HG03565 (cell line): ENCODE results near the gene SCN3B.

ENCODE experiments used
- ATAC-seq: cut with Tn5 transposase; IDR thresholded peaks from one replicate; pipeline ENCODE4 v1.9.1; 2021; ENCODE audit warnings: mild to moderate bottlenecking, moderate library complexity; ENCODE audit not compliant: unreplicated experiment

SCN3B gene

DNA sequence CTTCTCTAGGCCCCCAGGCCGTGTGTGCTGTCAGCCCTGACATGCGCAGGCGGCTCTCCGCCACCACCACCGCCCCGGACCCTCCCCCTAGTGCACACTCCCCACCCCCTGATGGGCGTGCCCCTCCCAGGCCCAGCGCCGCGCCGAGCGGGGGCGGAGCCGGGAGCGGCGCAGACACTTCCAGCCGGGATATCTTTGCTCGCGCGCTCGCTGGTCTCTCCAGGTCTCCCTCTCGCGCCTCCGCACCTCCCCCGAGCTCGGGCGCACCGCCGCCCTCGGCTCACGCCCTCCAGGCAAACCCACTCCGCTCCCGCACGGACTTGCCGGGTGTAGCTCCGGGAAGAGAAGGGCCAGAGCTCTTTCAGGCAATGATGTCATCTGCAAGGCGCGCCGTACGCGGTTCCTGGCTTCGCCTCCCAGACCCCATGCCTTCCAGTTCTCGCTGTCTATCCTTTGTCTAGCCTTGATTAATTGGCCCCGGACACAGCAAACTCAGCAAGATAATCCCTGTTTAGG, at the start of gene SCN3B:
Gene SCN3B (minus strand): TSS at position 59 of the 516 bp plus-strand sequence. CDS start 823 bp downstream, outside the sequence.
- no peak for ATAC-seq

GRCh38 chr11:123702696-123703095, 48.3 kb upstream of the SCN3B start:
- ATAC-seq, result no peak

GRCh38 chr11:123702139-123702538, 47.7 kb upstream of the SCN3B start:
- ATAC-seq, result no peak

- no peak for ATAC-seq
Observed at GRCh38 chr11:123700772-123701171, 46.3 kb upstream of the SCN3B start.

- ATAC-seq, result no peak
Observed at GRCh38 chr11:123698546-123699127, 44.2 kb upstream of the SCN3B start.

DNA sequence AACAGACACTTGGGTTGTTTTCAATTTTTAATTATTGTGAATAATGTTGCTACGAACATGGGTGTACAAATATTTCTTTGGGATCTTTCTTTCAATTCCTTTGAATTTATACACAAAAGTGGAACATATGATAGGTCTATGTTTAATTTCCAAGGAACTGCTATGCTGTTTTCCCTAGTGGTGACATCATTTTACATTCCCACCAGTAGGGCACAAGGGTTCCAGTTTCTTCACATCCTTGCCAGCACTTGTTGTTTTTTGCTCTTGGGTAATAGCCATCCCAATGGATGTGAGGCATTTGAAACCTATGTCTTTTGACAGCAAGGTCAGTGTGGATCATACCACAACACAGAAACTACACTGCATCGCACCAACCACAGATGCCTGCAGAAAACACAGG, 41.8 kb upstream of the SCN3B start:
- ATAC-seq, result no peak

DNA sequence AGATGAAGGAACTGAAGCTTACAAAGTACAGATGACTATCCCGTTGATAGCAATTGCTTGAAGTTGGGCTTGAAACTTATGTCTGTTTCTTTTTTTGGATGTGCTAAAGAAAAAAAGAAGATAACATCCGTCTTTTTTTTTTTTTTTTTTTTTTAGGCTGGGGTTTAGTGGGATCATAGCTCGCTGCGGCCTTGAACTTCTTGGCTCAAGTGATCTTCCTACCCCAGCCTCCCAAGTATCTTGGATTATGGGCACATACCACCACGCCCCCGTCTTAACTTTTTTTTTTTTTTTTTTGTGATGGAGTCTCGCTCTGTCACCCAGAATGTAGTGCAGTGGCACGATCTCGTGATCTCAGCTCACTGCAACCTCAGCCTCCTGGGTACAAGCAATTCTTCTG, 40.8 kb upstream of the SCN3B start:
- ATAC-seq, result no peak

DNA sequence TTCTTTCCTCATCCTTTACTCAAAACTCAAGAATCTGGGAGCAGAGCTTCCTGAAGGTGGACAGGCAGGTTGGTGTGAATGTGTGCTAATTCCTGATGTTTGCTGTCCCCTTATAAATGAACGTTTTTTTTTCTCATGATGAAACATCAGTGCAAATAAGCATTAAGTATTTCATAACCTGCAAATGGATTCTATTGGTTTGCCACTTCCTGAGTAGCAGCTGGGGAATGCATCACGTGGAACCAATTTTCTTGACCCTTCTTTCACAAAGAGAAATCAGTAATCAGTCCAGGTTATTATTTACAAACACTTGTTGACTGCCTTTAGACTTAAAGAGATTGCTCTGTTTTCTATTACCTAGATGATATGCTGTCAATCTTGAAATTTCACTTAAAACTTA, 40.1 kb upstream of the SCN3B start:
- ATAC-seq, result no peak

GRCh38 chr11:123692961-123693360, 38.5 kb upstream of the SCN3B start:
- ATAC-seq, result no peak

DNA sequence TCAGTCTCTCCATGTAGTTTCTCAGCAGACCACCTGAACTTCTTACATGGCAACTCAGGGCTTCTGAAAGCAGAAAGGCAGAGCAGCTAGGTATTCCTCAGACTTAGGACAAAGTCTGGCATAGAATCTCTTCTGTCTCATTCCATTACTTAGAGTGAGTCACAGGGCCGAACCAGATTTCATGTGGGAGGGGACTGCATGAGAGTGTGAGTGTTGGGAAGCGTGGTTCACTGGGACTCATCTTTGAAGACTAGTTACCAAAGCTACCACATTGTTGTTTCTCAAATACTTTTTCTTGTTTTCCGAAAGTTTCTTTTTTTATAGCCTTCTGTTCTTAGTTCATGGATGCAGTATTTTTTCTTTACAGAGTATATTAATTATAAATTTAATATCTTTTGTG, 36.1 kb upstream of the SCN3B start:
- ATAC-seq, result no peak

DNA sequence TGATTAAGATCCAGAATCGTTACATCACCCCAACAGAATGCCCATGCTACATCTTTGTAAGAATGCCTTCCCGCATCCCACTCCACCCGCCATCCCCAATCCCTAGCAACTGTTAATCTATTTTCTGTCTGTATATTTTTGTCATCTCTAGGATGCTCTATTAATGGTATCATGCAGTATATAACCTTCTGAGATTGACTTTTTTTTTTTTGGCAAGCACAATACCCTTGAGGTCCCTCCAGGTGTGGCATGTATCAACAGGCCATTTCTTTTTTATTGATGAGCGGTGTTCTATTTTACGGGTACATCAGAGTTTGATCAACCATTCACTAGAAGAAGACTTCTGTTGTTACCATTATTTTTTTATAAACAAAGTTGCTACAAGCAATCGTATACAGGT, 30.2 kb upstream of the SCN3B start:
- no peak for ATAC-seq

DNA sequence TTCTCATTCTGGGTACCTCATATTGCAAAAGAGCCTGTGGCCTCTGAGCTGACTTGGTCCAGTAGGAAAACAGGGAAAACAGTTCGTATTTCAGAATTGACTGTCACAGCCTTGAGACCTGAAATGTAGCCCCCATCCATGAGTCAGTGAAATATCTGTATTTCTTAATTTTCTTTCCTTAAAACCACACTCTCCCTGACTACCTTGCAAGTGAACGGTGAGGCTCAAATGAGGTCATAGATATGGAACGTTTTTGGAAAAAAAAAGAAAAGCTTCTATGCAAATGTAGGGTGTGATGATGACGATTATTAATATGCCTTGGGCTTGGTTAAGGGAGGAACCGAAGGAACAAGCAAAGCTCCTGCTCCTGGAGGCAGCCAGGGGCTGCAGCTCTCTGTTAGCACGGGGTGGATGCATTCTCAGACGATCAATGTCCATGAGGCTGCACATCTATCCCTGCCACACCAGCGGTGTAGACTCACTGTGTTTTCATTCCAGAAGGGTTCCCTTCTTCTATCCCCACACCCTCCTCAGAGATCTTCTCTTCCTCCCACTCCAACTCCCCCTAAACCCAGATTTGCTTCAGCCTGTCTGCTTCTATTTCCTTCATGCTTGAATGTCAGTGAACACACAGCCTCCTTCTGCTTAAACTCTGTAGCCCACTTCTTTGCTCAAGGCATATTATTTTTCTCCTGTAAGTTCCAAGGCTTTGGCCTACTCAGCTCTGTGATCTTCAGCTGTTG, 29.2 kb upstream of the SCN3B start:
- no peak for ATAC-seq

DNA sequence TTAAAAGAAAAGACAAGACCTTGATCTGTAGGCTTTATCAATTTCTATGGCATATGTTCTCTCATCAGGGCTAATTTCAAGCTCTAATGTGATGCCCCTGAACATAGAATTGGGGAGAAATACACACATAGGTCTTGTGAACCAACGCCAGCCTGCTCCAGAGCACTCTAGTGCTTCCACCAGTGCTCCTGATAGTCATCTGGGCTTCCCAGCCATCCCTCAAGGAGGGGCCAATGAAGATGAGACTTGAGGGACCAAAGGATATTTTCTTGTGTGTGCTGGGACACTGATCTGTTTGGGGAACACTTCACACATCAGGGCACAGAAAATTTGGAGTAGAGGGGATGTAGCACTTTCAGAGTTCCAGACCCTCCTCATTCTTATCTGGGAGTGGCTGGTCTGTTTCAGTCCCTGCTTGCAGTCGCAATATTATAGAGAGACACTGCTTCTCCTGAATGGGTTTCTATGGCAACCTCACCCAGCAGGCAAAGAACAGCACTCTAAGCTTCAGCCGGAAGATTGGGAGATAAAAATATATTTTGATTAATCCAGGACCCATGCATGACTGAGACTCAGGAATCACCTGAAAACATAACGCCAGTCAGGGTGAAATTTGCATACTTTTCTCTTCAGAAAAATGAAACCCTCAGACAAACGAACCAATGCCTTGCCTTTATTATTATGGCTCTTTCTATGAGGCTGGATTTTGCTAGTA, 28.4 kb upstream of the SCN3B start:
- ATAC-seq, result no peak

- no peak for ATAC-seq
Observed at GRCh38 chr11:123681030-123681429, 26.6 kb upstream of the SCN3B start.

- ATAC-seq, result no peak
Observed at GRCh38 chr11:123678246-123678645, 23.8 kb upstream of the SCN3B start.

DNA sequence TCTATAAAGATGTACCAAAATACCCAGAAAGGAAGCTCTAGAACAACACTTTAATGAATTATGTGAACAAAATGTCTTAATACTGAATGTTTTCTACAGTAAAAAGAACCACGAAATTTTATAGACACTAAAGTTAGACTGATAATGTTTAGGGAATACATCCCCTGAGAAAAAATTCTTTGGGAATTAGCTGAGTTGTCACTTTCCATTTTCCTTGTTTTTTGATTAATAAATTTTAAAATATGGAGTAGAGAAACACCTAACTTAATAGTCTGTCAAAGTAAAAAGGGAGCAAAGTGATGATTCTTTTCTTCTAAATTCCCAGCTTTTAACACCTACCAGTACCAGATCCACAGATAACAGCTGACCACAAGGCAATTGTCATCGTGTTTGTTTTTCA, 23.1 kb upstream of the SCN3B start:
- no peak for ATAC-seq

DNA sequence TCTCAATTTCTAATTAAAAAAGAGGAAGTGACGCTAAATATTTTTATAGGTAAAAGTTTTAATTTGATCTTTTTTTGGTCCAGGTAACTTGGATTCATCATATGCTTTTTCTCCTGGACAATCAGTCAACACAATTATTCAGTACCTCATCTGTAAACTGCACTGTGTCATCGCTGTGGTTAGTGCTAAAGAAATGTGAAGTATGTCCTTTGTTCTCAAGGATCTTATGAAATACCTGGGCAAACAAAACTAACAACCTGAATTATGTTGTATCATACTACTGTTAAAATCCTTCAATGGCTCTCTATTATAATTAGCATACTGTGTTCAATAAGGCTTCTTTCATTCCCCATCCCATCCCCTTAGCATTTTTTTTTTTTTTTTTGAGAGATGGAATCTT, 19.9 kb upstream of the SCN3B start:
- ATAC-seq, result no peak

GRCh38 chr11:123672568-123672967, 18.1 kb upstream of the SCN3B start:
- ATAC-seq, result no peak

GRCh38 chr11:123671534-123671933, 17.1 kb upstream of the SCN3B start:
- no peak for ATAC-seq

DNA sequence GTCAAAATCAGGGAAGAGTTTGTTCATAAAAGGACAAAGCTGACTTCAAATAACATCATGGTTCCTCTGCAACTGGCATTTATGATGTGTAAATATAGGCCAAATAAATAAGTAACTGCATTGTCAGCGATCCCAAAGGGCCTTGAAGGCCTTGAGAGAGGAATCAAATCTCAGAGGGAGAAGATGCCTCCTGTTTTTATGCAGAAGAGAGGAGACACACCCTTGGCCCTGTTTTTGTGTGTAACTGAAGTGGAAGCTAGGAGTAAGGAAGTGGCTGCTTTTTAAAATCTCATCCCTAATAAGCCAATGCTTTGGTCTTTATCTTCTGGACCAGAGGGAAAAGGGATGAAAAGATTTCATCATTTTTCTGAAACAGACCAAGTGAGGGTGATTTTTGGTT, 15.7 kb upstream of the SCN3B start:
- no peak for ATAC-seq

GRCh38 chr11:123665306-123665705, 10.9 kb upstream of the SCN3B start:
- ATAC-seq, result no peak

GRCh38 chr11:123659965-123660364, 5.5 kb upstream of the SCN3B start:
- ATAC-seq, result peak; percentile 90
